IMR-90 (cell line): Measurements from ENCODE around the gene COX6B2. TPM values are rescaled to one million over a fixed set of nuclear protein-coding genes. Genes with fewer than 3 reads are reported as not detected.

Experiments
- ATAC-seq: fragments of 200-7000 bp; cut with Tn5 transposase; 2 replicates; pipeline ENCODE4 v1.9.1; 2020; ENCODE audit warnings: low read depth, mild to moderate bottlenecking, moderate library complexity
- BruUV-seq: library from RNA; stranded (reverse); fragments of 400-500 nt; replicated peaks from 2 replicates; lab custom pipeline; 2021; lab: Mats Ljungman, UMichigan
- CTCF ChIA-PET: fragments of 300-600 bp; formaldehyde crosslinking; extraction: SDS; loops from one replicate; lab custom pipeline; 2021; ENCODE audit warnings: antibody characterized with exemption; lab: Yijun Ruan, JAX
- POLR2A ChIA-PET: fragments of 300-600 bp; sonication (Branson Sonifier 250); formaldehyde crosslinking; loops from one replicate; lab custom pipeline; 2022; ENCODE audit warnings: antibody characterized with exemption; ENCODE audit not compliant: unreplicated experiment; lab: Charles Lee
- DNase-seq: peaks from one replicate; pipeline ENCODE4 v3.0.0; 2013
- H2AFZ ChIP-seq: replicated peaks from 2 replicates; pipeline ENCODE3; 2013; ENCODE audit warnings: low read length, mild to moderate bottlenecking; ENCODE audit not compliant: poor library complexity
- H2AK5ac ChIP-seq: 2 replicates; pipeline ENCODE4 v1.6.1; 2013; ENCODE audit warnings: low read depth, low read length, inconsistent platforms
- H2AK9ac ChIP-seq: replicated peaks from 2 replicates; pipeline ENCODE3; 2013; ENCODE audit warnings: mild to moderate bottlenecking, low read depth, low read length, moderate library complexity; ENCODE audit not compliant: poor library complexity
- H2BK120ac ChIP-seq: 2 replicates; pipeline ENCODE4 v1.6.1; 2013; ENCODE audit warnings: low read depth, low read length, inconsistent platforms
- H2BK15ac ChIP-seq: 3 replicates; pipeline ENCODE4 v1.6.1; 2013; ENCODE audit warnings: low read depth, low read length, inconsistent platforms
- H2BK20ac ChIP-seq: 2 replicates; pipeline ENCODE4 v1.6.1; 2013; ENCODE audit warnings: low read depth, mild to moderate bottlenecking, inconsistent platforms, low read length, moderate library complexity
- H2BK5ac ChIP-seq: 2 replicates; pipeline ENCODE4 v1.6.1; 2013; ENCODE audit warnings: mild to moderate bottlenecking, low read depth, low read length, inconsistent platforms; ENCODE audit not compliant: poor library complexity, severe bottlenecking
- H3K14ac ChIP-seq: replicated peaks from 2 replicates; pipeline ENCODE4 v1.6.1; 2013; ENCODE audit warnings: low read depth, low read length, inconsistent platforms
- H3K18ac ChIP-seq: 2 replicates; pipeline ENCODE4 v1.6.1; 2013; ENCODE audit warnings: low read depth, low read length, control low read depth
- H3K23ac ChIP-seq: 2 replicates; pipeline ENCODE4 v1.6.1; 2013; ENCODE audit warnings: low read depth, low read length, inconsistent platforms
- H3K27ac ChIP-seq: 2 replicates; pipeline ENCODE4 v1.5.1; 2013; ENCODE audit warnings: mild to moderate bottlenecking, control low read depth, low read length; ENCODE audit not compliant: insufficient read depth
- H3K27me3 ChIP-seq: 2 replicates; pipeline ENCODE4 v1.6.1; 2013; ENCODE audit warnings: low read length; ENCODE audit not compliant: control insufficient read depth, insufficient read depth
- H3K36me3 ChIP-seq: 2 replicates; pipeline ENCODE4 v1.6.1; 2013; ENCODE audit warnings: low read length, mixed read lengths; ENCODE audit not compliant: control insufficient read depth, insufficient read depth
- H3K4ac ChIP-seq: 2 replicates; pipeline ENCODE4 v1.6.1; 2013; ENCODE audit warnings: low read depth, low read length, inconsistent platforms
- H3K4me1 ChIP-seq: 2 replicates; pipeline ENCODE4 v1.6.1; 2013; ENCODE audit warnings: low read length, mixed read lengths; ENCODE audit not compliant: control insufficient read depth, insufficient read depth
- H3K4me2 ChIP-seq: 2 replicates; pipeline ENCODE4 v1.6.1; 2013; ENCODE audit warnings: low read depth, mild to moderate bottlenecking, control low read depth, low read length, moderate library complexity
- H3K4me3 ChIP-seq: 2 replicates; pipeline ENCODE4 v1.5.1; 2013; ENCODE audit warnings: low read depth, mild to moderate bottlenecking, control low read depth, low read length, moderate library complexity; ENCODE audit not compliant: insufficient read depth
- H3K56ac ChIP-seq: 2 replicates; pipeline ENCODE4 v1.6.1; 2013; ENCODE audit warnings: low read length, inconsistent platforms; ENCODE audit not compliant: insufficient read depth; ENCODE audit errors: extremely low read depth
- H3K79me1 ChIP-seq, 2 experiments: 2 replicates each; pipeline ENCODE4 v1.6.1; 2013; ENCODE audit warnings: low read length in 2 of 2, inconsistent platforms in 1 of 2, low read depth in 1 of 2
- H3K9ac ChIP-seq: 2 replicates; pipeline ENCODE4 v1.6.1; 2013; ENCODE audit warnings: low read depth, low read length, control low read depth
- H3K9me1 ChIP-seq: 2 replicates; pipeline ENCODE4 v1.6.1; 2013; ENCODE audit warnings: low read length, inconsistent platforms; ENCODE audit not compliant: insufficient read depth
- H3K9me3 ChIP-seq: 2 replicates; pipeline ENCODE4 v1.6.1; 2013; ENCODE audit warnings: low read length; ENCODE audit not compliant: control insufficient read depth, insufficient read depth
- H4K20me1 ChIP-seq: 2 replicates; pipeline ENCODE4 v1.6.1; 2013; ENCODE audit warnings: low read length, inconsistent platforms; ENCODE audit not compliant: insufficient read depth
- H4K5ac ChIP-seq: 2 replicates; pipeline ENCODE4 v1.6.1; 2013; ENCODE audit warnings: mild to moderate bottlenecking, low read depth, low read length, control low read depth
- H4K8ac ChIP-seq, 2 experiments: 2 replicates each; pipeline ENCODE4 v1.6.1; 2013; ENCODE audit warnings: low read depth in 2 of 2, low read length in 2 of 2, control low read depth in 1 of 2, inconsistent platforms in 1 of 2
- H4K91ac ChIP-seq: 2 replicates; pipeline ENCODE4 v1.6.1; 2013; ENCODE audit warnings: low read depth, low read length, inconsistent platforms; ENCODE audit not compliant: insufficient read depth
- BHLHE40 ChIP-seq: fragments of 150-350 bp; IDR thresholded peaks from 2 replicates; pipeline ENCODE4 v1.6.1; 2016; ENCODE audit warnings: mild to moderate bottlenecking, low read depth, low read length
- CEBPB ChIP-seq: IDR thresholded peaks from 2 replicates; pipeline ENCODE4 v1.6.1; 2012; ENCODE audit warnings: low read depth, low read length, improper control_type of control experiment
- CHD1 ChIP-seq: IDR thresholded peaks from 2 replicates; pipeline ENCODE4 v1.6.1; 2012; ENCODE audit warnings: low read depth, low read length, improper control_type of control experiment
- CTCF ChIP-seq: conservative IDR thresholded peaks from 2 replicates; pipeline ENCODE4 v1.5.1; 2012; ENCODE audit warnings: mild to moderate bottlenecking, low read depth, low read length, improper control_type of control experiment
- ELK1 ChIP-seq: fragments of 150-350 bp; IDR thresholded peaks from 2 replicates; pipeline ENCODE4 v1.6.1; 2016; ENCODE audit warnings: low read depth, mild to moderate bottlenecking, low read length, moderate library complexity, borderline replicate concordance
- FOS ChIP-seq: fragments of 150-350 bp; IDR thresholded peaks from 2 replicates; pipeline ENCODE4 v1.6.1; 2016; ENCODE audit warnings: low read depth, low read length
- MAFK ChIP-seq: IDR thresholded peaks from 2 replicates; pipeline ENCODE4 v1.6.1; 2012; ENCODE audit warnings: low read depth, low read length, improper control_type of control experiment
- MAZ ChIP-seq: IDR thresholded peaks from 2 replicates; pipeline ENCODE4 v1.6.1; 2012; ENCODE audit warnings: low read depth, mild to moderate bottlenecking, low read length, improper control_type of control experiment, moderate library complexity, borderline replicate concordance
- MXI1 ChIP-seq: IDR thresholded peaks from 2 replicates; pipeline ENCODE4 v1.6.1; 2012; ENCODE audit warnings: low read depth, mild to moderate bottlenecking, low read length, moderate library complexity, borderline replicate concordance
- NFE2L2 ChIP-seq: fragments of 150-350 bp; IDR thresholded peaks from 2 replicates; pipeline ENCODE4 v1.6.1; 2016; ENCODE audit warnings: low read depth, mild to moderate bottlenecking, low read length
- POLR2A ChIP-seq: IDR thresholded peaks from 2 replicates; pipeline ENCODE4 v1.6.1; 2012; ENCODE audit warnings: mild to moderate bottlenecking, low read depth, low read length
- RAD21 ChIP-seq: IDR thresholded peaks from 2 replicates; pipeline ENCODE4 v1.6.1; 2012; ENCODE audit warnings: low read length, improper control_type of control experiment
- RCOR1 ChIP-seq: IDR thresholded peaks from 2 replicates; pipeline ENCODE4 v1.6.1; 2012; ENCODE audit warnings: mild to moderate bottlenecking, low read length, improper control_type of control experiment; ENCODE audit not compliant: insufficient replicate concordance
- RFX5 ChIP-seq: IDR thresholded peaks from 2 replicates; pipeline ENCODE4 v1.8.0; 2012; ENCODE audit warnings: low read depth, mild to moderate bottlenecking, low read length, moderate library complexity
- SMC3 ChIP-seq: fragments of 150-350 bp; IDR thresholded peaks from 2 replicates; pipeline ENCODE4 v1.6.1; 2016; ENCODE audit warnings: low read depth, mild to moderate bottlenecking, antibody characterized with exemption, low read length, moderate library complexity
- USF2 ChIP-seq: fragments of 150-350 bp; IDR thresholded peaks from 2 replicates; pipeline ENCODE4 v1.6.1; 2017; ENCODE audit warnings: mild to moderate bottlenecking, antibody characterized with exemption, low read length, low read depth
- WGBS, 2 experiments: methylation state at CpG; one replicate each; pipeline versions ENCODE4 v1.1.5 to v1.1.7; 2013; ENCODE audit warnings: missing lambda C conversion rate in 2 of 2; ENCODE audit not compliant: insufficient read length in 1 of 2; ENCODE audit errors: extremely low coverage in 2 of 2; 5-methylcytosine and 5-hydroxymethylcytosine counted together
- dilution Hi-C: fragments of 300-500 bp; cut with HindIII; formaldehyde crosslinking; loops from one replicate; pipeline ENCODE4 v1.14.3; 2018; ENCODE audit warnings: low sequenced_read_pairs; ENCODE audit not compliant: unreplicated experiment
- in situ Hi-C: fragments of 300-500 bp; cut with MboI; formaldehyde crosslinking; loops from 3 replicates; pipeline ENCODE4 v1.14.3; 2019; ENCODE audit warnings: low sequenced_read_pairs, inconsistent platforms, mixed read lengths
- intact Hi-C: fragments of 100-400 bp; cut with micrococcal nuclease; formaldehyde crosslinking; loops from 2 replicates; pipeline ENCODE4 v1.10.0; 2022
- polyA plus RNA-seq, 3 experiments: library from polyadenylated mRNA; depleted of rRNA; stranded (reverse); fragments of >200 nt; gene quantifications; 2 replicates each; pipeline ENCODE4 v1.2.3, GENCODE V29; 2012; ENCODE audit warnings: low replicate concordance in 1 of 3
- total RNA-seq: library from RNA; depleted of rRNA; stranded (reverse); fragments of >200 nt; gene quantifications from 2 replicates; pipeline ENCODE4 v1.2.3, GENCODE V29; 2012

The COX6B2 gene
- total and polyA plus RNA-seq, 2 of the 4 experiments (the other 2 are of a cell fraction) = 0.19 TPM; not detected in 1

- no peak overlapping the region for H2BK20ac ChIP-seq
- no peaks in the 10 kb centered on the region for H3K9me1 ChIP-seq
- H4K20me1 ChIP-seq = peaks cover 7% of the 10 kb centered on the region; the same call in 1 of the 2 replicates
- TF ChIP-seq CHD1 (no peak), RFX5 (no peak), MXI1 (no peak), POLR2A (no peak), MAFK (no peak), MAZ (no peak), RAD21 (no peak), ELK1 (no peak), CTCF (no peak), RCOR1 (no peak), CEBPB (no peak), NFE2L2 (no peak), BHLHE40 (no peak), SMC3 (no peak), FOS (no peak), USF2 (no peak)
- no peak overlapping the region for H3K4ac ChIP-seq
- WGBS, 2 experiments = 55% methylated on average over 5 of the region's 13 CpGs; no CpG with 5 or more reads in 1 of the 2 experiments
- no peak overlapping the region for H3K14ac ChIP-seq
- no peak for DNase-seq
- no peak overlapping the region for H2BK5ac ChIP-seq
- no peaks in the 10 kb centered on the region for H3K9me3 ChIP-seq
- no peak overlapping the region for H3K56ac ChIP-seq
- no peak overlapping the region for H3K4me3 ChIP-seq
- ATAC-seq = no peak
- BruUV-seq = no TSS peak
- ChIA-PET POLR2A (no interaction called here), CTCF (no interaction called here)
- H3K27ac ChIP-seq = no peak overlapping the region
- H2BK120ac ChIP-seq = no peak overlapping the region
- H4K91ac ChIP-seq = no peak overlapping the region
- no peak overlapping the region for H4K5ac ChIP-seq
- no peaks in the 10 kb centered on the region for H3K79me1 ChIP-seq
- H2BK15ac ChIP-seq = no peak overlapping the region
- H3K36me3 ChIP-seq = no peaks in the 10 kb centered on the region
- intact Hi-C loops (no loop called here), dilution Hi-C loops (no loop called here), in situ Hi-C loops (no loop called here)
- no peak overlapping the region for H3K9ac ChIP-seq
- H3K27me3 ChIP-seq = peaks cover 43% of the 10 kb centered on the region
- H2AK5ac ChIP-seq = no peak overlapping the region
- peaks cover 5% of the 10 kb centered on the region; the same call in 1 of the 2 replicates for H3K4me1 ChIP-seq
- H3K4me2 ChIP-seq = no peak overlapping the region
- H2AK9ac ChIP-seq = peak overlapping the region; percentile 23
- H3K18ac ChIP-seq = no peak overlapping the region
- H3K23ac ChIP-seq = no peak overlapping the region
- H2AFZ ChIP-seq = no peak overlapping the region
- no peak overlapping the region for H4K8ac ChIP-seq
These were observed 798 bp upstream of the COX6B2 start for GRCh38 chr19:55355213-55355821.
